ENCODE measurements around the gene DCLK2. TPM values are rescaled to one million over a fixed set of nuclear protein-coding genes. Genes with fewer than 3 reads are reported as not detected.

DCLK2 gene
- total and polyA plus RNA-seq, 2 of the 8 experiments (the other 6 are each of a cell fraction or from before 2014, with no cell fraction given): 0.32 to 0.37 TPM

DNA sequence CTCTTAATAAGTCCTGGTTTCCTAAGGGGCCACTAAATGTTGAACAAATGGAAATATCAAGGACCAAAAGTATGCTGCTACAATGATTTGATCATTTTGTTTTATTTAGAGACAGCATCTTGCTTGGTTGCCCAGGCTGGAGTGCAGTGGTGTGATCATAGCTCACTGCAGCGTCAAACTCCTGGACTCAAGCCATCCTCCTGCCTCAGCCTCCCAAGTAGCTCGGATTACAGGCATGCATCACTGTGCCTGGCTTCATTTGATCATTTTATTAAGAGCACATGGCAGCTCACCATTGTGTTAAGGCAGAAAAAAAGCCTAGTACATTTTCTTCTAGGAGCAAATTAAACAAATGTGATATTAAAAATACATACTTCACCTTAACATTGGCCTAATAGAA, 52.7 kb downstream of the DCLK2 start:
- no peak overlapping the region for H3K14ac ChIP-seq (ENCODE audit: insufficient read length)
- H3K4me2 ChIP-seq (ENCODE audit: insufficient read depth in 1 of 2, low read depth in 2 of 2, low read length in 2 of 2): no peak overlapping the region
- FAIRE-seq (no peak), DNase-seq (ENCODE audit: low read depth in 1 of 2, low spot score in 2 of 2) (no peak)
- no peaks in the 10 kb centered on the region for H4K20me1 ChIP-seq (replicated peaks in 1 of 2; ENCODE audit: control insufficient read depth in 1 of 2, insufficient read depth in 2 of 2, low read length in 2 of 2)
- no peak overlapping the region for H3K4ac ChIP-seq (replicated peaks; ENCODE audit: insufficient read length, low read depth, low read length)
- no peak overlapping the region for H2AK5ac ChIP-seq (ENCODE audit: low read depth, low read length)
- H3K56ac ChIP-seq (replicated peaks; ENCODE audit: insufficient read length, low read depth, low read length): no peak overlapping the region
- ChIA-PET CTCF (ENCODE audit: partially characterized antibody) (interaction anchor here (1.2 kb wide), 1 partner anchor 15 kb away, joined by 3 read pairs; no protein-coding TSS in a partner anchor), POLR2A (ENCODE audit: partially characterized antibody) (no interaction called here)
- no peak overlapping the region for H2BK12ac ChIP-seq (ENCODE audit: low read depth, low read length)
- no peak overlapping the region for H4K5ac ChIP-seq (ENCODE audit: insufficient read length, low read depth, low read length)
- no peak overlapping the region for H2BK5ac ChIP-seq (ENCODE audit: low read depth, low read length)
- no peak overlapping the region for H2AFZ ChIP-seq (ENCODE audit: low read length)
- H3K27me3 ChIP-seq (replicated peaks in 1 of 4; ENCODE audit: control insufficient read depth in 3 of 4, extremely low read depth in 1 of 4, insufficient read depth in 3 of 4, low read length in 3 of 4): no peaks in the 10 kb centered on the region
- no peaks in the 10 kb centered on the region for H3K79me2 ChIP-seq (ENCODE audit: control insufficient read depth in 1 of 2, insufficient read depth in 2 of 2, low read length in 2 of 2)
- H2BK120ac ChIP-seq (replicated peaks; ENCODE audit: low read depth, low read length): no peak overlapping the region
- no peak overlapping the region for H3K18ac ChIP-seq (ENCODE audit: extremely low read depth, low read length)
- H3K4me3 ChIP-seq (ENCODE audit: extremely low read depth in 1 of 4, insufficient read depth in 2 of 4, low read depth in 3 of 4, low read length in 4 of 4): no peak overlapping the region
- H3K9me3 ChIP-seq (ENCODE audit: insufficient read depth in 2 of 2, low read depth in 1 of 2, low read length in 1 of 2): no peaks in the 10 kb centered on the region
- no peak overlapping the region for H3K23ac ChIP-seq (ENCODE audit: insufficient read length)
- H3K79me1 ChIP-seq (ENCODE audit: low read depth, low read length): no peaks in the 10 kb centered on the region
- H4K91ac ChIP-seq (replicated peaks; ENCODE audit: insufficient read length, low read length): no peak overlapping the region
- no peak overlapping the region for H2BK20ac ChIP-seq (ENCODE audit: low read length)
- TF ChIP-seq BRCA1 (IDR thresholded peaks at IDR 0.05; ENCODE audit: low read depth, low read length) (no peak), POLR2A (IDR thresholded peaks at IDR 0.05; ENCODE audit: control extremely low read depth in 1 of 2, low read depth in 2 of 2, low read length in 2 of 2) (no peak), RAD21 (IDR thresholded peaks at IDR 0.05 in 1 of 2, conservative IDR thresholded peaks at IDR 0.05 in 1 of 2; ENCODE audit: low read depth in 2 of 2, low read length in 2 of 2) (no peak), EP300 (IDR thresholded peaks at IDR 0.05; ENCODE audit: borderline replicate concordance in 1 of 2, low read depth in 2 of 2, low read length in 2 of 2) (no peak), TEAD4 (IDR thresholded peaks at IDR 0.05; ENCODE audit: low read depth, low read length) (no peak), TAF1 (IDR thresholded peaks at IDR 0.05; ENCODE audit: low read depth, low read length) (no peak), CHD1 (IDR thresholded peaks at IDR 0.05; ENCODE audit: low read depth, low read length) (no peak), EZH2 (IDR thresholded peaks at IDR 0.05; ENCODE audit: low read depth, low read length, severe bottlenecking) (no peak), SAP30 (IDR thresholded peaks at IDR 0.05; ENCODE audit: insufficient read depth, insufficient replicate concordance, low read length) (no peak), HDAC6 (IDR thresholded peaks at IDR 0.05; ENCODE audit: low read depth, low read length) (no peak), JUND (IDR thresholded peaks at IDR 0.05; ENCODE audit: low read length) (no peak)
- H4K8ac ChIP-seq (ENCODE audit: extremely low read depth, insufficient read depth, low read length): no peak overlapping the region
- H3K23me2 ChIP-seq (ENCODE audit: low read depth, low read length): peaks cover 2% of the 10 kb centered on the region; the same call in 1 of the 2 replicates
- H3K36me3 ChIP-seq (ENCODE audit: control insufficient read depth in 2 of 4, insufficient read depth in 4 of 4, low read length in 3 of 4): no peaks in the 10 kb centered on the region
- H3K9ac ChIP-seq (replicated peaks in 1 of 4; ENCODE audit: extremely low read depth in 1 of 4, low read depth in 3 of 4, low read length in 3 of 4): no peak overlapping the region
- WGBS, 2 experiments (ENCODE audit: extremely low coverage in 1 of 2, insufficient coverage in 1 of 2, insufficient read length in 1 of 2, insufficient replicate concordance in 2 of 2, low coverage in 1 of 2, low lambda C conversion rate in 2 of 2, missing lambda C conversion rate in 1 of 2): 83% methylated on average over 2 of the region's 2 CpGs; no CpG with 5 or more reads in 1 of the 2 experiments
- H3K4me1 ChIP-seq (replicated peaks in 1 of 4; ENCODE audit: control insufficient read depth in 3 of 4, insufficient read depth in 4 of 4, low read length in 3 of 4): no peaks in the 10 kb centered on the region
- no peak overlapping the region for H3K27ac ChIP-seq (ENCODE audit: low read depth, low read length)
- no peak overlapping the region for H2BK15ac ChIP-seq (ENCODE audit: low read length)
